Effector CD4-positive, alpha-beta T cell (primary cell): ENCODE results near the gene RILP.

ENCODE experiments used
- DNase-seq: peaks from one replicate; pipeline ENCODE4 v3.0.0-alpha.2; 2020

The RILP gene

GRCh38 chr17:1647802-1648171, 1.9 kb downstream of the RILP start:
- no peak for DNase-seq

- no peak for DNase-seq
Measured at GRCh38 chr17:1646199-1646875, 3.3 kb downstream of the RILP start.

GRCh38 chr17:1645207-1646171, 4.2 kb downstream of the RILP start, which contains the start of gene SCARF1:
SCARF1 (minus strand) TSS chr17:1645732; CDS start chr17:1645697, 35 bp downstream.
- DNase-seq, result no peak

GRCh38 chr17:1644493-1645206, 5.0 kb downstream of the RILP start:
- DNase-seq, result no peak

- no peak for DNase-seq
Measured at GRCh38 chr17:1643999-1644492, 5.6 kb downstream of the RILP start.

- DNase-seq, result peak; percentile 67
Measured at GRCh38 chr17:1643293-1643998, 6.2 kb downstream of the RILP start.

- no peak for DNase-seq
Measured at GRCh38 chr17:1641065-1641403, 8.6 kb downstream of the RILP start.

- DNase-seq, result no peak
Measured at GRCh38 chr17:1640329-1641064, 9.2 kb downstream of the RILP start.

GRCh38 chr17:1639549-1640180, 10.0 kb downstream of the RILP start:
- DNase-seq, result no peak

GRCh38 chr17:1638624-1639300, 10.9 kb downstream of the RILP start:
- no peak for DNase-seq

- no peak for DNase-seq
Measured at GRCh38 chr17:1638171-1638590, 11.5 kb downstream of the RILP start.

GRCh38 chr17:1636732-1637285, 12.9 kb downstream of the RILP start:
- DNase-seq, result no peak

- DNase-seq, result no peak
Measured at GRCh38 chr17:1635675-1636465, 13.8 kb downstream of the RILP start.

GRCh38 chr17:1634841-1635650, 14.6 kb downstream of the RILP start:
- DNase-seq, result no peak

- no peak for DNase-seq
Measured at GRCh38 chr17:1630662-1631061, 19.0 kb downstream of the RILP start.

GRCh38 chr17:1629504-1630310, 20.0 kb downstream of the RILP start:
- peak; percentile 66 for DNase-seq

GRCh38 chr17:1628856-1629503, 20.7 kb downstream of the RILP start:
- peak; percentile 86 for DNase-seq
